Stimulated activated naive CD8-positive, alpha-beta T cell treated with anti-CD3 and anti-CD28 coated beads, Interleukin-15, amount 100 ng/mL, for 72 hours (primary cell): Measurements from ENCODE around the gene GMPR2.

Experiments
- ATAC-seq: fragments of 150-1000 bp; cut with Tn5 transposase; 2 replicates; pipeline ENCODE4 v1.10.0; 2021; ENCODE audit warnings: mild to moderate bottlenecking, moderate library complexity
- DNase-seq, 2 donors: peaks; one replicate each; pipeline ENCODE4 v3.0.0; 2021 to 2022
- H3K27ac Mint-ChIP-seq, 2 donors: one replicate each; pipeline ENCODE4 v1.8.0; 2022; ENCODE audit warnings: mild to moderate bottlenecking in 2 of 2, mixed read lengths in 2 of 2, moderate library complexity in 2 of 2
- H3K27me3 Mint-ChIP-seq: one replicate; pipeline ENCODE4 v1.8.0; 2022; ENCODE audit warnings: mixed read lengths
- H3K4me1 Mint-ChIP-seq: one replicate; pipeline ENCODE4 v1.8.0; 2022; ENCODE audit warnings: mild to moderate bottlenecking, mixed read lengths
- H3K4me3 Mint-ChIP-seq, 2 donors: one replicate each; pipeline ENCODE4 v1.8.0; 2022; ENCODE audit warnings: mild to moderate bottlenecking in 2 of 2, mixed read lengths in 2 of 2, moderate library complexity in 1 of 2
- H3K9me3 Mint-ChIP-seq, 2 donors: one replicate each; pipeline ENCODE4 v1.8.0; 2022; ENCODE audit warnings: mixed read lengths in 2 of 2

GMPR2 gene

DNA sequence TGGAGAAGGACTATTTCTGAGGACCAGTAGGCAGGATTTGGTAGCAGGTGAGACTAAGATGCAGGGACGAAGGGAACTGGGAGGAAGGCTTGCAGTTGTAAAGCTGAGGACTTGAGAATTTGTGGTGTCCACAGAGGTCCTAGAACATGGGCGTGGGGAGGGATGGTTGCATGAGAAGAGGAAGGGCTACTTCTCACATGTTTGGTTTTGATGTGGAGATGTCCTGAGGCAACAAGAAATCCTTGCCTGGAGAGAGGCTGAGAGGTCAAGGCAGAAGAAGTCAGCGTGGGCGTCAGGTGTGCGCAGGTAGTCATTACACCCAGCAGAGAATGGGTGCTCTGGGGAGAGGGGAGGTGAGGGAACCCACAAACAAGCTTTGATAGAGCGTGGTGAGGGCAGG lies 44.3 kb downstream of the GMPR2 start:
- Mint-ChIP-seq H3K4me3 (no peak overlapping the region), H3K4me1 (peaks cover 79% of the 10 kb centered on the region), H3K27ac (peak overlapping the region; percentile 4 to 51), H3K27me3 (no peaks in the 10 kb centered on the region), H3K9me3 (peaks cover 0 to 6% of the 10 kb centered on the region in 2 donors)
- no peak for DNase-seq
- no peak for ATAC-seq

DNA sequence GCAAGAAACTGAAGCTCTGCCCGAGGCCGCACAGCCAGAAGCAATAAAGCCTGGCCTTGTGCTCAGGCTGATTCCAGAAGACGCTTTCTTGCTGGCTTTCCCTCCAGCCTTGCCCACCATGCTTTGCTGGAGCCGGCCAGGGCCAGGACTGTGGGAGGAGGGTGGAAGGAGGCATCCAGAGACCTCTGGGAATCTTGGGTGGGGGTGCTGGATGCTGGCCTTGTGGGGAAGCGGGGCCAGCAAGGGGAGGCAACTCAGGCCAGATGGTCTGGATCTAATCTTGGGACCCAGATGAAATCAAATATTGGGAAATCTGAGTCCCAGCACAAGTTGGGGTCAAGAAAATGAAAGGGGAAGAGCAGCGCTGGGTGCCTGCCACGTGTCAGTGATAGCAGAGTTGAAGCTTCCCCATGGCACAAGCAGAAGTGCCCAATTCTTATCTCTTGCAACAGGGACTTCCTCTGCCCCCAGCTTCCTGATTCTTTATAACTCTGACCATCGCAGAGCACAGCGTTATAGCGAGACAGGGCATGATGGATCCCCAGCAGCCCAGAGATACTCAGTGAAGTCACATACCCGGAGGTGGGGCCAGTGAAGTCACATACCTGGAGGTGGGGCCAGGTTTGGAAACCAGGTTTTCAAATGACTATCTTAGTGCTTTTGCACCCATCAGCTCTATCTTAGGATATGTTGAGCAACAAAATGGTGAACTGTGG lies 45.0 kb downstream of the GMPR2 start:
- DNase-seq (no peak), ATAC-seq (no peak)
- Mint-ChIP-seq H3K27ac (peak overlapping the region in 1 of 2 donors; percentile 71), H3K9me3 (peaks cover 0 to 6% of the 10 kb centered on the region in 2 donors), H3K4me1 (peaks cover 72% of the 10 kb centered on the region), H3K4me3 (peak overlapping the region in 1 of 2 donors; percentile 14), H3K27me3 (no peaks in the 10 kb centered on the region)

DNA sequence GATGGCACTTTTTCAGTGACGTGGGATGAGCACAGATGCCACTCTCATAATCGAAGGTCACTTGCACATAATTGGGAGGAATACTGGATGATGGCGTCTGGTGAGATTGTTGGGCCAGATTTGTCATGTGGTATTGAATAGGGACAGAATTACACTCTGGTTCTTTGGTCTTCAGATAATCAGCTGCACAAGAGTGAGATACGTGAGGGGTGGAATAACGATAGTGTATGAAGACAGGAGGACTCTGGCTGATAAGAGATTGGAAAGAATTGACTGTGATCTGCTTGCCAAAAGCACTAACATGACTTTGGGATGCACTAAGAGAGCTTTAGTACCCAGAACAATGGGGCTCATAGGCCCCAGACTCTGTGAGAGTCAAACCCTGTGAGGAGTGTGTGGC lies 45.7 kb downstream of the GMPR2 start:
- H3K4me3 Mint-ChIP-seq = peak overlapping the region; percentile 14 to 24
- DNase-seq (no peak), ATAC-seq (no peak)
- peaks cover 65% of the 10 kb centered on the region for H3K4me1 Mint-ChIP-seq
- H3K27ac Mint-ChIP-seq = peak overlapping the region in 1 of 2 donors; percentile 71
- no peaks in the 10 kb centered on the region for H3K27me3 Mint-ChIP-seq
- H3K9me3 Mint-ChIP-seq = peaks cover 0 to 6% of the 10 kb centered on the region in 2 donors

DNA sequence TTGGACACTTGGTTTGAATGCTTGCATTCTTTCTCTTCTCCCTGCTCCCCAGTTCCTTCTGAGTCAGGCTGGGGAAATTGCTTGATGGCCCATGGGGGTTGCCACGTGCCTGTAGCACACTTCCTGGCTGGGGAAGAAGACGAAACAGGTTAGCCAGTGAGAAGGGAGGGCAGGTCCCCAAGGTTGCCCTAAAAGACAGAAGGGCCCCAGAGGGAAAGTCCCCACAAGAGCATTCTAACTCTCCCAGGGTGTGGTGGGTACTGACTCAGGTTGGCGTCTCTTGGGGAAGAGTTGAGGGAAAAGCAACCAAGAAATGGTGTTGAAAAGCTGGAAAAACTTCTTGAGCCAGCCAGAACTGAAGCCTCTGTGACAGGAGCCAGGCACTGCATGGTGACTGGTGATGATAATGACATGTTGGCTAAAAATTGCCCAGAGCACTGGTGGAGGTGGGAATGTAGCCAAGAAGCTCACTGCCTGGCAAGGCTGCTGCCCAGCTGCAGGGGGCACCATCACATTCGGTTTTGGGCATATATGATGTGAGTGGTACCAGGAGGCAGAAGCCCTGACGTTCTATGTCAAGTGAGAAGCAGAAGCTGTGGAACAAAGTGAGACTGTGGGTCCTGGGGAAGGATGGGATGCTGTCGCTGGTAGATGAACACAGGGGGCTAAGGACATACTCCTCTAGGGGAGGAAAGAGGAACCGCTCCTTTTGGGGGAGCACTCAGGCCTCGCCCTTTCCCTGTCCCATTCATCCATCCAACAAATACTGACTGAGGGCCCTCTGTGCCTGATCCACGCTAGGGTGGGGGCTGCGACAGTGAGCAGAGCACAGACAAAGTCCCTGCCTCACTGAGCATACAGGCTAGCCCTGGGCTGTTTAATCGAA lies 46.8 kb downstream of the GMPR2 start:
- peaks cover 56% of the 10 kb centered on the region for H3K4me1 Mint-ChIP-seq
- peaks cover 0 to 6% of the 10 kb centered on the region in 2 donors for H3K9me3 Mint-ChIP-seq
- peak overlapping the region; percentile 14 to 76 for H3K27ac Mint-ChIP-seq
- DNase-seq (peak; percentile 39 to 70), ATAC-seq (peak; percentile 94)
- H3K27me3 Mint-ChIP-seq = no peaks in the 10 kb centered on the region
- H3K4me3 Mint-ChIP-seq = peak overlapping the region; percentile 66 to 69

DNA sequence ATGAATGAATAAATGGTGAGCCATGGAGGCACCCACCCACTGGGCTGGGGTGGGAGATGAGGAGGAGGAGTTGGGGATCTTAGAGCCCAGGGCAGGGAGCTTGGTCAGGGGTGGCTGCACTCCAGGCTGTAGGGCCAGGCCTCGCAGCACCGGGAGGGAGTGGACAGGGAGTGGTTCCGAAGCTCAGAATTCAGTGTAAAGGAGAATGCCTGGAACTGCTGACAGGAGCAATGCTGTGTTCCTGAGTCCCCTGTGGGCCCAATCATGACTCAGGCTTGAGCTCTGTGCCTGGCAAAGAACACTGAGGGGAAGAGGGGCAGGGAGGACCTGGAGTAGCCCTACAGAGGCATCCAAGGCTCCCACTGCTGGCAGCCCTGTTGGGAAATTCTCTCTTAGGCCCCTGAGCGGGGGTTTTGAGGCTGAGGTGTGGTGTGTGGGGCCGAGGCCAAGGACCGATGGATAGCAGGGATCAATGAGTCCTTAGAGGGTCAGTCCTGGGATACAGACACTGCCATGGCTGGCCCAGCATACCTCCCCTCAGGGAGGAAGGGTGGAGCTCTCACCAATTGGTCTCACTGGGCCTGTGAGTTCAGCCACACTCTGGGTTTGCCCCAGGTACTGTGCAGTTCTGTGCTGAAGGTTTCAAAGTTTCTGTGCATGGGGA lies 48.2 kb downstream of the GMPR2 start:
- no peak for DNase-seq
- ATAC-seq = no peak
- Mint-ChIP-seq H3K4me1 (peaks cover 55% of the 10 kb centered on the region), H3K9me3 (peaks cover 0 to 6% of the 10 kb centered on the region in 2 donors), H3K27me3 (no peaks in the 10 kb centered on the region), H3K4me3 (no peak overlapping the region), H3K27ac (peak overlapping the region; percentile 44 to 45)

DNA sequence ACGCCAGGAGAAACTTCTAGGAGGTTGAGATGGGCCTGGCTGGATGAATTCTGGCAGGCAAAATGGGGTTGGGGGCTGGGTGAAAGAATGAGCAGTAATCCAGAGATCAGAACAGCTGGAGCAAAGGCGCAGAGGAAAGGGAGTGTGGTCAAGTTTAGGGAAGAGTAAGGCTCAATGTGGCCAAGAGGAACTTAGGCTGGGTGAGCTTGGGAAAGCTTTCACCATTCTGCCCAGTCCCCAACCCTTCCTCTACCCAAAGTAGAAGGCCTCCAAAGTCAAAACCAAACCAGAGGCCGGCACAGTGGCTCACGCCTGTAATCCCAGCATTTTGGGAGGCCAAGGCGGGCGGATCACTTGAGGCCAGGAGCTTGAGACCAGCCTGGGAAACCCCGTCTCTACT lies 48.9 kb downstream of the GMPR2 start:
- H3K4me1 Mint-ChIP-seq = peaks cover 54% of the 10 kb centered on the region
- ATAC-seq (no peak), DNase-seq (no peak)
- H3K27ac Mint-ChIP-seq = no peak overlapping the region
- no peak overlapping the region for H3K4me3 Mint-ChIP-seq
- no peaks in the 10 kb centered on the region for H3K27me3 Mint-ChIP-seq
- H3K9me3 Mint-ChIP-seq = peaks cover 0 to 6% of the 10 kb centered on the region in 2 donors

DNA sequence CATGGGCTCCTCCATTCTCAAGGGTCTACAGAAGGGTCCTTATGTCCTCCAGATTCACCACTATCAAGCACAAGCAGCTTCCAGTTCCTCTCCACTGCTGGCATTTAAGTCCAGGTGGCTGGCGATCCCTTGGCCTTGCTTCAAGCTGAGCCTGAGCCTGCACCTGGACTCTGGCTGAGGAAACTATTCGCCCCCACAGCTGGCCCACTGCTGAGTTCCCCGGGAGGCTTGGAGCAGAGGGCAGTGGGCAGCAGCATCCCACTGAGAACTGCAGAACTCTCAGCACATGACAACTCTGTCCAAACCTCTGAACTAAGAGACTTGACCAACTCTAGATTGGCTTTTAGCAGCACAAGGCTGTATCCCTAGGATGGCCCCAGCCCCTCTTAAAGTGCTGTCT lies 50.0 kb downstream of the GMPR2 start:
- Mint-ChIP-seq H3K27me3 (no peaks in the 10 kb centered on the region), H3K4me3 (no peak overlapping the region), H3K27ac (no peak overlapping the region), H3K9me3 (peaks cover 0 to 6% of the 10 kb centered on the region in 2 donors), H3K4me1 (peaks cover 52% of the 10 kb centered on the region)
- ATAC-seq = no peak
- DNase-seq = no peak

DNA sequence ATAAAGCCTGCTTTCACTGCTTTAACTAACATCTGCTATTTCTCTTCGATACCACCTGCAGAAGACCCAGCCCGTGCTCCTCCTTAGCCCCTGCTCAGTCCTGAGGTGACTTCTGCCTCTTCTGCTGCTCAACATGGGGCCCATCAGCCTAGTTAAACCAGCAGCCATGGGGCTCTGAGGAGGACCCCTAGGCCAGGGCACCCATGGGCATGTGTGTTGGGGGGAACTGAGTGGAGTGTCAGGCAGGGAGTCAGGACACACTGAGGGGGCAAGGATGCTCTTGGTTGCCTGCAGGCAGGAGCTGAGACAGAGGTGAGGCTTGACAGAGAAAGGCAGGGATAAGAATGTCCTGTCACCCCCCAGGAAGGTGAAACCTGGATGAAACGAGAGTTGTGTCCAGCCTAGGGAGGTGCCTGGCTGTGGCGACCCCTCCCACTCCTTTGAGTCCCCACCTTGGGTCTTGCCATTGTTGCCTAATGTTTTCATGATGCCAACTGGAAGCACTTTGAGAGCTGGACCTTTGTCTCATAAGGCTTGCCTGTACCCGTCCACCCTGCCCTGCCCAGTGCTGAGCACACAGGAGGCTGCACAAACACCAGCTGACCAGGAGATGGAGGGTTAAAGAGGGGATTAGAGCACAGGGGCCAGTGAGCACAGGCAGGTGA lies 51.2 kb downstream of the GMPR2 start:
- DNase-seq (no peak), ATAC-seq (no peak)
- no peak overlapping the region for H3K27ac Mint-ChIP-seq
- peaks cover 48% of the 10 kb centered on the region for H3K4me1 Mint-ChIP-seq
- H3K27me3 Mint-ChIP-seq = no peaks in the 10 kb centered on the region
- H3K4me3 Mint-ChIP-seq = no peak overlapping the region
- H3K9me3 Mint-ChIP-seq = no peaks in the 10 kb centered on the region

DNA sequence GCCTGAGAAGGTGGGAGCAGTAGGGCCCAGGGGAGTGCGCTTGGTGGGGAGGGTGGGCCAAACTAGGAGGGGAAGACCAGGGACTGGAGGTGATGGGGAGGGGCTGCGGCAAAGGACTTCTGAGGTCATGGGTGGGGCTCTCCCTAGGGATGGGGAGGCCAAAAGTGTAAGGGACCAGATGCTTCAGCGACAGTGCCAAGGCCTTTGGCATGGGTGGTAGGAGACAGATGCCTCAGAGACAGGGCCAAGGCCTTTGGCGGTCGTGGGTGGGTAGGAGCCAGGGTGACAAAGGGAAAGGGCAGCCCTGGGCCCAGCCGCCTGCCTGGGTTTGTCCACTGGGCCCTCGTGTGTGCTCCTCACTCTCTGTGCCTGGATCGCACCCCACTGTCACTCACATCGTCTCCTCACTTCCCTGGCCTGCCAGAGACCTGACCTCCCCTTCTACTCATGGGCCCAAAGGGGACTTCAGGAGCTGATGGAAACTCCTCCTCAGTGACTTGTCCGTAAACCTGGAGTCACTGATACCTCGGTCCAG lies 51.8 kb downstream of the GMPR2 start:
- Mint-ChIP-seq H3K27ac (peak overlapping the region in 1 of 2 donors; percentile 72), H3K9me3 (no peaks in the 10 kb centered on the region), H3K4me1 (peaks cover 48% of the 10 kb centered on the region), H3K27me3 (no peaks in the 10 kb centered on the region), H3K4me3 (no peak overlapping the region)
- ATAC-seq (no peak), DNase-seq (no peak)

DNA sequence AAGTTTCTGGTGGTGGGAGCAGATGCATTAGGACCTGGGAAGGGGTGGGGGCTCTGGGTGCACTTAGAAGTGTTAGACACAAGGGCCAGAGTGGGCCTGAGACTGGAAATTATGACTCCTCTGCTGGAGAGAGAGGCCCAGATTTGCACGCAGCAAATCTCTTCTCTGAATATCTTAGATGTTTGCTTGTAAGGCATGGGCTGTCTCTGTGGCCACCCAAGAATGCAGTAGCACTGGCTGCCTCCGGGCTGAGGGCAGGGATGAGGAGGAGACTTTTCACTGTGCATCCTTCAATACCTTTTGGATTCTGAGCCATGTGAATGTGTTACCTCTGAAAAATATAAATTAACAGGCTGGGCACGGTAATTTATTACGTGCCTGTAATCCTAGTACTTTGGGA lies 52.6 kb downstream of the GMPR2 start:
- Mint-ChIP-seq H3K9me3 (no peaks in the 10 kb centered on the region), H3K4me1 (peaks cover 48% of the 10 kb centered on the region), H3K27me3 (no peaks in the 10 kb centered on the region), H3K27ac (peak overlapping the region in 1 of 2 donors; percentile 27), H3K4me3 (no peak overlapping the region)
- ATAC-seq (no peak), DNase-seq (no peak)

DNA sequence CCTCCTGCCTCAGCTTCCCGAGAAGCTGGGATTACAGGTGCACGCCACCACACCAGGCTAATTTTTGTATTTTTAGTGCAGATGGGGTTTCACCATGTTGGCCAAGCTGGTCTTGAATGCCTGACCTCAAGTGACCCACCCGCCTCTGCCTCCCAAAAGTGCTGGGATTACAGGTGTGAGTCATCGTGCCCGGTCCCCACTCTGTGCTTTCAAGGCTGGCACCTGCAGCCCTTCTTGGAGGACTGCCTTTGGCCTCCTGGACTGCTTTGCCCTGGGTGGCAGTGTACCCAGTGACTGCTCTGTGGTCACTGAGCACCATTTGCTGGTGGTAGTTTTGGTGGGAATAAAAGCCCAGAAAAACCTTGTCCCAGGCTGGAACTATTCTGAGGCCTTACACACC lies 54.3 kb downstream of the GMPR2 start:
- no peaks in the 10 kb centered on the region for H3K9me3 Mint-ChIP-seq
- no peaks in the 10 kb centered on the region for H3K27me3 Mint-ChIP-seq
- peaks cover 59% of the 10 kb centered on the region for H3K4me1 Mint-ChIP-seq
- ATAC-seq (no peak), DNase-seq (no peak)
- no peak overlapping the region for H3K4me3 Mint-ChIP-seq
- H3K27ac Mint-ChIP-seq = no peak overlapping the region
